PC-9 (cell line): ENCODE data around the gene EXOC4. TPM values are rescaled to one million over a fixed set of nuclear protein-coding genes. Genes with fewer than 3 reads are reported as not detected.

ENCODE experiments used
- BruUV-seq: library from RNA; stranded (reverse); fragments of 400-500 nt; replicated peaks from 2 replicates; lab custom pipeline; 2021; lab: Mats Ljungman, UMichigan
- CTCF ChIA-PET: fragments of 300-600 bp; sonication (Branson Sonifier 250); formaldehyde crosslinking; loops from one replicate; lab custom pipeline; 2022; ENCODE audit warnings: antibody characterized with exemption; lab: Charles Lee
- POLR2A ChIA-PET: fragments of 300-600 bp; sonication (Branson Sonifier 250); formaldehyde crosslinking; loops from one replicate; lab custom pipeline; 2022; ENCODE audit warnings: antibody characterized with exemption; ENCODE audit not compliant: unreplicated experiment; lab: Charles Lee
- DNase-seq, 2 experiments: peaks; one replicate each; pipeline versions ENCODE4 v3.0.0 to v3.0.0-alpha.2; 2015 to 2022; ENCODE audit warnings: mixed read lengths in 1 of 2
- H2AFZ ChIP-seq: fragments of 200-600 bp; sonication (generic); 2 replicates; pipeline ENCODE4 v1.8.1; 2017; ENCODE audit warnings: antibody characterized with exemption
- H3F3A ChIP-seq: fragments of 200-600 bp; sonication (generic); 2 replicates; pipeline ENCODE4 v1.8.1; 2017; ENCODE audit warnings: antibody characterized with exemption, mild to moderate bottlenecking, low read depth; ENCODE audit not compliant: insufficient read depth
- H3K27ac ChIP-seq: fragments of 200-600 bp; sonication (generic); 2 replicates; pipeline ENCODE4 v1.6.1; 2016; ENCODE audit warnings: mixed run types
- H3K27me3 ChIP-seq: fragments of 200-600 bp; sonication (generic); 2 replicates; pipeline ENCODE4 v1.6.1; 2016; ENCODE audit warnings: low read depth, mixed run types; ENCODE audit not compliant: insufficient read depth
- H3K36me3 ChIP-seq: fragments of 200-600 bp; sonication (generic); 2 replicates; pipeline ENCODE4 v1.6.1; 2016; ENCODE audit warnings: low read depth, mixed run types
- H3K4me1 ChIP-seq: fragments of 200-600 bp; sonication (generic); replicated peaks from 2 replicates; pipeline ENCODE4 v1.6.1; 2016; ENCODE audit warnings: mixed run types; ENCODE audit not compliant: insufficient read depth
- H3K4me2 ChIP-seq: fragments of 200-600 bp; sonication (generic); 2 replicates; pipeline ENCODE4 v1.6.1; 2017; ENCODE audit warnings: mixed run types
- H3K4me3 ChIP-seq: fragments of 200-600 bp; sonication (generic); 2 replicates; pipeline ENCODE4 v1.6.1; 2016; ENCODE audit warnings: mixed run types
- H3K79me2 ChIP-seq: fragments of 200-600 bp; sonication (generic); 2 replicates; pipeline ENCODE4 v1.6.1; 2017; ENCODE audit warnings: low read depth, mixed run types
- H3K9me2 ChIP-seq: fragments of 200-600 bp; sonication (generic); 2 replicates; pipeline ENCODE4 v1.8.1; 2017; ENCODE audit warnings: mild to moderate bottlenecking; ENCODE audit not compliant: insufficient read depth
- H3K9me3 ChIP-seq: fragments of 200-600 bp; sonication (generic); 2 replicates; pipeline ENCODE4 v1.8.1; 2016; ENCODE audit warnings: low read depth; ENCODE audit not compliant: insufficient read depth
- H4K20me1 ChIP-seq: fragments of 200-600 bp; sonication (generic); 2 replicates; pipeline ENCODE4 v1.8.1; 2017; ENCODE audit not compliant: insufficient read depth
- CTCF ChIP-seq: fragments of 200-600 bp; sonication (generic); conservative IDR thresholded peaks from 2 replicates; pipeline ENCODE4 v1.6.1; 2017; ENCODE audit warnings: mixed run types, antibody characterized with exemption, mild to moderate bottlenecking, moderate library complexity
- EZH2 ChIP-seq: fragments of 200-600 bp; sonication (generic); IDR thresholded peaks from 2 replicates; pipeline ENCODE4 v1.8.0; 2017; ENCODE audit warnings: antibody characterized with exemption, low read depth
- intact Hi-C: fragments of 100-400 bp; cut with micrococcal nuclease; formaldehyde crosslinking; loops from one replicate; pipeline ENCODE4 v1.10.0; 2022; ENCODE audit not compliant: unreplicated experiment
- total RNA-seq: library from RNA; stranded (reverse); gene quantifications from 2 replicates; pipeline ENCODE4 v1.2.3, GENCODE V29; 2021

The EXOC4 gene
- total RNA-seq, 1 experiment from 2014 or later = 101 TPM

GRCh38 chr7:133619491-133619890 is 366.6 kb downstream of the EXOC4 start:
- CTCF ChIA-PET = no interaction called here
- Histone ChIP-seq H3K9me3 (no peaks in the 10 kb centered on the region), H2AFZ (no peak overlapping the region), H3F3A (no peaks in the 10 kb centered on the region), H3K27ac (no peak overlapping the region), H3K36me3 (no peaks in the 10 kb centered on the region), H3K4me1 (no peaks in the 10 kb centered on the region), H3K4me3 (no peak overlapping the region), H3K27me3 (no peaks in the 10 kb centered on the region), H3K79me2 (no peaks in the 10 kb centered on the region), H4K20me1 (no peaks in the 10 kb centered on the region), H3K9me2 (no peaks in the 10 kb centered on the region), H3K4me2 (no peak overlapping the region)
- no TSS peak for BruUV-seq
- intact Hi-C loops = no loop called here
- TF ChIP-seq EZH2 (no peak), CTCF (no peak)
- no peak for DNase-seq
- POLR2A ChIA-PET = no interaction called here

- Histone ChIP-seq H3F3A (no peaks in the 10 kb centered on the region), H3K27ac (no peak overlapping the region), H3K27me3 (no peaks in the 10 kb centered on the region), H3K4me3 (no peak overlapping the region), H3K4me2 (no peak overlapping the region), H4K20me1 (no peaks in the 10 kb centered on the region), H2AFZ (no peak overlapping the region), H3K36me3 (no peaks in the 10 kb centered on the region), H3K9me2 (no peaks in the 10 kb centered on the region), H3K9me3 (no peaks in the 10 kb centered on the region), H3K79me2 (no peaks in the 10 kb centered on the region), H3K4me1 (no peaks in the 10 kb centered on the region)
- POLR2A ChIA-PET = no interaction called here
- no peak for DNase-seq
- CTCF ChIA-PET = no interaction called here
- intact Hi-C loops = no loop called here
- BruUV-seq = no TSS peak
- TF ChIP-seq CTCF (no peak), EZH2 (no peak)
Observed at GRCh38 chr7:133623721-133624120, 370.8 kb downstream of the EXOC4 start.

GRCh38 chr7:133625046-133625445 is 372.2 kb downstream of the EXOC4 start:
- Histone ChIP-seq H3K27me3 (no peaks in the 10 kb centered on the region), H3K9me3 (no peaks in the 10 kb centered on the region), H3F3A (no peaks in the 10 kb centered on the region), H3K4me3 (no peak overlapping the region), H3K4me2 (no peak overlapping the region), H3K9me2 (no peaks in the 10 kb centered on the region), H4K20me1 (no peaks in the 10 kb centered on the region), H3K4me1 (no peaks in the 10 kb centered on the region), H3K36me3 (no peaks in the 10 kb centered on the region), H2AFZ (no peak overlapping the region), H3K27ac (no peak overlapping the region), H3K79me2 (no peaks in the 10 kb centered on the region)
- no peak for DNase-seq
- intact Hi-C loops = no loop called here
- CTCF ChIA-PET = no interaction called here
- TF ChIP-seq CTCF = no peak
- TF ChIP-seq EZH2 = no peak
- no TSS peak for BruUV-seq
- POLR2A ChIA-PET = no interaction called here
